KG1 (cell line): ENCODE results near the gene SAV1.
"Not testable (repeated sequence)": the region's sequence is repeated elsewhere in the genome, so short reads cannot be mapped to it uniquely, and the experiment has no call there.

Source experiments
- DNase-seq: peaks from one replicate; lab custom pipeline; 2025; lab: John Stamatoyannopoulos, UW

SAV1 gene

DNA sequence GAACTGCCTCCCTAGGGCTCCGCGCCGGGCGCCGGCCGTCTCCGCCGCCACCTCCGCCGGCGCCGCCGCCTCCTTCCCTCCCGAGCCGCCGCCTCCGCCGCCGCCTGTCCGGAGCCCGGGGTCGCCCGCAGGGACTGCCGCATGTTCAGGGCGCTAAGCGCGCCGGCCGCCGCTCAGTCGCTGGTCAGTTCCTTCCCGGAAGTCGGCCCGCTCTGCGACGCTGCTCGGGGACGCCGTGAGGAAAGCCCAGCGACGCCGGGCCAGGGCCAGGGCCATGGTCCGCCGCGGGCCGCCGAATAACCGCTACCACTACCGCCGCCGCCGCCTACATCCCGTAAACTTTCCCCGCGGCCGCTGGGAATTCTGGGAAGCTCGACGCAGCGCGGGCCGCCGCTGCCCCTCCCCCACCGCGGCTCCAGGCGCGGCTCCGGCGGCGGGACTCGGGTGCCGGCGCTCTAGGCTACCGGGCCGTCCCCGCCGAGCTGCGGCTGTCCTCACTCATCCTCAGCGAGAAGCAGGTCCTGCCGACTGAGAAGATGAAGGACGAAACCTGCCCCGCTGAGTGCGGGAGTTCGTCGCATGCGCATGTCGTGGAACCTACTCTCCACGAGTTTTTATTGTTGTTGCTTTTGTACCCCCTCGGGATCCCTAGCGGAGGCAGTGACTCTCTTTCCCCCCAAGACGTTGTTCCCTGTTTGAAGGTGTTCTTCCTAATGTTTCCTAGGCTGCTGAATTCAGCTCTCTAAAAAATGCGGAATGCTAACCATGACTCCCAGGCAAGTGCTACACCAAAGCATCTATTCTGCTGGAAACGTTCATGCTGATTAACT lies at the start of gene SAV1:
SAV1 (minus strand) TSS at position 311 of the 830 bp plus-strand sequence. CDS start 339 bp downstream, outside the sequence.
- DNase-seq = peak; percentile 53

DNA sequence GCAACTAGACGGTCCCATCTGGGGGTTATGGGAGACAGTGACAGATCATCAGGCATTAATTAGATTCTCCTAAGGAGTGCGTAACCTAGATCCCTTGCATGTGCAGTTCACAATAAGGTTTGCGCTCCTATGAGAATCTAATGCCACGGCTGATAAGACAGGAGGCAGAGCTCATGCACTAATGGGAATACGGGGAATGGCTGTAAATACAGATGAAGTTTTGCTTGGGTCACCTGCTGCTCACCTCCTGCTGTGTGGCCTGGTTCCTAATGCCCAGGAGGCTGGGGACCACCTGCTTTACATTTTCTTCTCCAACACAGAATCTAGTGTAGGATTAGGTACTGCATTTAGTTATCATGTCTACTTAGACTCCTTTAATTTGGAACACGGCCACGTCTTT lies 49.7 kb upstream of the SAV1 start:
- no peak for DNase-seq

DNA sequence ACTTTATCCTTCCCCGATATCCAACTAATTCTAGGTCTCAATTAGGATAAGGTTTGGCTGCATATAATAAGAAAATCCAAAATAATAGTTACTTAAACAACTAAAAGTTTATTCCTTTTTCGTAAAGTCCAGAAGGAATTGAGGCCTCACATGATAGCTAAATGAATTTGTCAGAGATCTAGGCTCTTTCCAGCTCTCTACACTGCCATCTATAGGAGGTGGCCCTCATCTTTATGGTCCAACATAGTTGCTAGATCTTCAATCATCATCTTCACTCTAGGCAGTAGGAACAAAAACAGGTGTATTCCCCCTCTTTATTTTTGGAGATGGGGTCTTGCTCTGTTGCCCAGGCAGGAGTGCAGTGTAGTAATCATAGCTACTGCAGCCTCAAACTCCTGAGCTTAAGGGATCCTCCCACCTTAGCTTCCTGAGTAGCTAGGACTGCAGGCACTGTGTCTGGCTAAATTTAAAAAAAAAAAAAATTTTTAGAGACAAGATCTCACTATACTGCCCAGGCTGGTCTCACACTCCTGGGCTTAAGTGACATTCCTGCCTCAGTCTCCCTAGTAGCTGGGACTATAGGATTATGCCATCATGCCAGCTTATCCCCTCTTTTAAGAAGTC lies 46.5 kb upstream of the SAV1 start:
- DNase-seq = peak; percentile 19

DNA sequence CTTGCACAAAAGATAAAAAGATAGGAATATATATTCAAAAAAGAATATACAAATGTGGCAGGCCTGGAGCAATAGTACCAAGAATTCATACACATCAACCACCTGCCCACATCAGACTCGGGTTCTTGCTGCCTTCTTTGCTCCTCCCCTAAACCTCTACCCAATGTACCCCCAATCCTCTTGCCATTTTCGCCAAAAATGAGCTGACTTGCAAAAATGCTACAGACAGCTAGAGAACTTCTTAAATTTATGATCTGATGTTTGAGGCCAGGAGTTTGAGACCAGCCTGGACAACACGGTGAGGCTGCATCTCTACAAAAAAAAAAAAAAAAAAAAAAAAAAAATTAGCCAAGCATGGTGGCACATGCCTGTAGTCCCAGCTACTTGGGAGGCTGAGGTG lies 42.9 kb upstream of the SAV1 start:
- no peak for DNase-seq

DNA sequence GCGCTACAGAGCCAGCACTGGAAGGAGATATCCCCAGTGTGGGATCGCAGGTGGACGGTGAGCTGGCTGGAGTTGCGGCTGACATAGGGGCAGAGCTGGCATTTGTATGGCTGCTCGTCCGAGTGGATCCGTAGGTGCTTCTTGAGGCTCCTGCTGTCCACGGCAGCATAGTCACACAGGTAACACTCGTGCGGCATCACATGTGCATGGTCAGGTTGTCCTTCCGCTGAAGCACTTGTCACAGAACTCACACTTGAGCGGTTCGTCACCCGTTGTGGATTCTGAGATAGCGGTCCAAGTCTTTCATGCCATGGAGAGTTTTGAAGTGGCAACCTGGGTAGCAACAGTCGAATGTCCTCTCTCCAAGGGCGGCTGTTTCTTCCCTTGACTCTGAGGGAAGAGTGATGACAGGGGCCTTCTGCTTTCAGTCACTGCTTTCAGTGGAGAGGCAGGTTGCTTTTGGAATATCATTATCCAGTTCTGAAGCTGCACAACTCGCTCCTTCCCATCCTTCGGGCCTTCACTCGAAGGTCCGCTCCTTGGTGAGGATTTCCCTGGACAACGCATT lies 37.0 kb upstream of the SAV1 start:
- DNase-seq = no peak

DNA sequence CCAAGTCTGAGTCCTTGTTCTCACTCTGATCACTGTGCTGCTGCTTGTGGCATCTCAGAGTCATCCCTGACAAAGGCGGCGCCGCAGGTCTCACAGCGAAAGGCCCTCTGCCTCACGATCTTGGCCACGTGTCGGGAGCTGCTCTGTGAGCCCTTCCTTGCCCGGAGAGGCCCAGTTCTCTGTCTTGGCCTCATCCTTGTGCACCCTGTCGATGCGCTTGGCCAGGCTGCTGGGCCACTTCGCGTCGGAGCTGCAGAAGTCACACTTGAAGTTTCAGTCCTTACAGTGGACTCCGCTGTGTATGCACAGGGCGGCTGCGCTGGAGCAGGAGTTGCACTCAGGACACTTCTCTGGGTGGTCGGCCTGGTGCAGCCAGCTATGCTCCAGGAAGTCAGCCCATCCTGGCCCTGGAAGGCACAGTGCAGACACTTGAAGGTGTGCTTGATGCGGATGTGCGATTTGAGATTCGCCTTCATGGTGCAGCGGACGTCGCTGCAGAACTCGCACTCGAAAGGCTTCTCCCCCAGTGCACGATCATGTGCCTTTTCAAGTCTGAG lies 36.4 kb upstream of the SAV1 start:
- no peak for DNase-seq

DNA sequence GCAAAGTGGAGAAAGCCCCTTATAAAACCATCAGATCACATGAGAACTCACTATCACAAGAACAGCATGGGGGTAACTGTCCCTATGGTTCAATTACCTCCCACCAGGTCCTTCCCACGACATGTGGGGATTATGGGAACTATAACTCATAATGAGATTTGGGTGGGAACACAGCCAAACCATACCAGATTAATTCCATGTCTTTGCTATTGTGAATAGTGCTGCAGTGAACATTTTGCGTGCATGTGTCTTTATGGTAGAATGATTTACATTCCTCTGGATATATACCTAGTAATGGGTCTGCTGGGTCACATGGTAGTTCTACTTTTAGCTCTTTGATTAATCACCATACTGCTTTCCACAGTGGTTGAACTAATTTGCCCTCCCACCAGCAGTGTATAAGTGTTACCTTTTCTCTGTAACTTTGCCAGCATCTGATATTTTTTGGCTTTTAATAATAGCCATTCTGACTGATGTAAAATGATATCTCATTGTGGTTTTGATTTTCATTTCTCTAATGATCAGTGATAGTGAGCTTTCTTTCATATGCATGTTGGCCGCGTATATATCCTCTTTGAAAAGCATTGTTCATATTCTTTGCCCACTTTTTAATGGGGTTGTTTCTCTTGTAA lies 29.7 kb upstream of the SAV1 start:
- DNase-seq = no peak

DNA sequence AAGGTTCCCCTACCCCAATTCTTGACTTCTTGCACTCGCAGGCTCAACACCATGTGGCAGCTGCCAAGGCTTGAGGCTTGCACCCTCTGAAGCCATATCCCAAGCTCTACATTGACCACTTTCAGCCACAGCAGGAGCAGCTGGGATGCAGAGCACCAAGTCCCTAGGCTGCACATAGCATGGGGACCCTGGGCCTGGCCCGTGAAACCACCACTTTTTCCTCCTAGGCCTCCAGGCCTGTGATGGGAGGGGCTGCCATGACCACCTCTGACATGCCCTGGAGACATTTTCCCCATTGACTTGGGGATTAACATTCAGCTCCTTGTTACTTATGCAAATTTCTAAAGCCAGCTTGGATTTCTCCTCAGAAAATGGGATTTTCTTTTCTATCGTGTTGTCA lies 26.2 kb upstream of the SAV1 start:
- DNase-seq = not testable (repeated sequence)

DNA sequence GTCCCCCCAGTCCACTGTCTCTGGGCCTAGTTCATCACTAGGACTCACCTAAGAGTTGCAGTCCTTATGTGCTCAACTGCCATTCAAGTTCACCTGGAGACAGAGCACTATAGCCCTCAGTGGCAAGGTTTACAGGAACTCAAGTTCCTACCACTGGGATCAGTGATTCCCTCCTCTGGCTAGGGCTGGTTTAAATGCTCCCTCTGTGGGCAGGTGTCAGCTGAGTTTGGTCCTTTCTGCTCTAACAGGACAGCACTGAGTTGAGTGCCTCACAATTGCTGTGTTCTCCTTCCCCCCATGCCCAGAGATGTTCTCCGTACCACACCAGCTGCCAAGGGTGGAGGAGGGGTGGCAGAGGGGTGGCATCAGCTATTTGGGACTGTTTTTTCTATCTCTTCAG lies 20.8 kb upstream of the SAV1 start:
- no peak for DNase-seq

DNA sequence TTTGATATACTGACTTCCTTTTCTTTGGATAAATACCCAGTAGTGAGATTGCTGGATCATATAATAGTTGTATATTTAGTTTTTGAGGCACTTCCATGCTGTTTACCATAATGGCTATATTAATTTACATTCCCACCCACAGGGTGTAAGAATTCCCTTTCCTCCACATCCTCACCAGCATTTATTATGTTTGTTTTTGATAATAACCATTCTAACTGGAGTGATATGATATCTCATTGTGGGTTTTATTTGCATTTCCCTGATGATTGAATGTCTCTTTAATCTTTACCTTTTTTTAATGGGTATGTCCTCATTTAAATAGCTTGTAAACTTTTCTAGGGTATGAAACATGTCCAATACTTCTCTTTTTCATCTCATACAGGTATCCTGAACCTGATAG lies 11.6 kb upstream of the SAV1 start:
- DNase-seq = no peak

DNA sequence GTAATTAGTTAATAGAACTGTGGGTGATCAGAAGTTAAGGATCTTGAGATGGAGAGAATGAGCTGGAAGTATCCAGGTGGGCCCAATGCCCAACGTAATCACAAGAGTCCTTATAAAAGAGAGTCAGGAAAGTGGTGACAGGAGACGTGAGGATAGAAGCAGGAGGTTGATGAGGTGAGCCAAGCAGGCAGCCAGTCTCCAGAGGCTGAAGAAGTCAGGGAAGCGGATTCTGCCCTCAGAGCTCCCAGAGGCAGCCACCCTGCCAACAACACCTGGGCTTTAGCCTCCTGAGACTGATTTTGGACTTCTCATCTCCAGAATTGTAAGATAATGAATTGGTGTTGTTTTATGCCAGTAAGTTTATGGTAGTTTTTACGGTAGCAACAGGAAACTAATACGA lies 10.1 kb upstream of the SAV1 start:
- no peak for DNase-seq

DNA sequence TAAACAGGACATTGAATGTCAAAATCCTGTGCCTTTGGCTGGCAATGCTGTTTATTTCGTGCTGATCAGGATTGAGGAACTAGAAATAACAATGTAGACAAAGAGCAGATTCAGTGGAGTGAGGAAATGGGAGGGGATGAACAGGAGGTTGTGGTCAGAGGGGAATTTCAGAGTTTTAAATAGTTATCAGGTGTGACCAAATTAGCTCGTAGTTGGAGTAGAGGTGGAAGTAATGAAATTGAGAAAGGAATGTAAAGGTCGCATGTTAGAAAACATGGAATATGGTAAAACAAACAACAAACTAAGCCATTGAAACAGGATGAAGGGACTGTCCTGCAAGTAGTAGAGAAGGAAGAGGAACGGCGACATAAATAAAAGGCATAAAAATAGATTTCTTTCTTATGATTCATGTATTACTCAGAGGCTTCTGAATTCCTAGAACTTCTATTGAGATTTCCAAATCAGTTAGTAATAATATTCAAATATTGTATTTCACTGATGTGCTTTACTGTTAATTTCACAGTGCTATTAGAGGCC lies 9.5 kb upstream of the SAV1 start:
- no peak for DNase-seq

DNA sequence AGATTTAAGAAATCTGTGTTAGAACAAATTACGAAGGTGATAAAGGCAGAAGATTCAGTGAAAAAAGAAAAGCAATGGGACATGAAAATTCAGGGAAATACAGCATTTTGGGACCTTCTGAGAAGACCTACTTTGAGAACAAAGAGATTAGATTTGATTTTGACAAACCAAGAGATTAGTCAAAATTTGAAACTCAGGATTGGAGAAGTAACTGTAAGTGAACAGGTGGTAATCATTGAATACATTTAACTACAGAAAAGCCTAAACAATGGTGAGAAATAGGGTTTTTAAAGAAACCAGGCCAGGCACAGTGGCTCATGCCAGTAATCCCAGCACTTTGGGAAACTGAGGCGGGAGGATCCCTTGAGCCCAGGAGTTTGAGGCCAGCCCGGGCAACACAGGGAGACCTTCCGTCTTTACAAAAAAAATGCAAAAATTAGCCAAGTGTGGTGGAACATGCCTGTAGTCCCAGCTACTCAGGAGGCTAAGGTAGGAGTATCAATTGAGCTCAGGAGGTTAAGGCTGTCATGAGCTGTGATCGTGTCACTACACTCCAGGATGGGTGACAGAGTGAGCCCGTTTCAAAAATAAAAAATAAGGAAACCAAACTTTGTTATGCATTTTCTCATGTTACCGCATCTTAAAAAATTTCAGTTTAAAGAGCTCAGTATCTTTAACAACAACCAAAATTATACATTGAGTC lies 8.9 kb upstream of the SAV1 start:
- DNase-seq = no peak

DNA sequence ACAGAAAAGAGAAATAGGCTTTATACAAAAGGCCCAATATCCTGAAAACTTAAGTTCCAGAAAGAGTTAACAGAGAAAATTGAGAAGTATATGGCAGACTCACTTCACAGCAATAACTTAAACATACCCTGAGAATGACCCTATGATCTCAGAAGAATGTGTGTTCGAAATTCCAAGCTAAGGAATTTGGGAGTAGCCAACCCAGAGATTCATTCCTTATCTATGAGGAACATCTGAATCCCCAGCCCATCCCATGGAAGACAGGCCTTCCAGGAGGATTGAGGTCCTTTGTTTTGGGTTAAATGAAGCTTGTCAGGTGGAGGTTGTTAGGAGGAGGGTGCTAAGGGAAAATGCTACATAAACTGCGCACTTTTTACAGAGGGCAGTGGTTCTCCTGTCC lies 7.5 kb upstream of the SAV1 start:
- no peak for DNase-seq

DNA sequence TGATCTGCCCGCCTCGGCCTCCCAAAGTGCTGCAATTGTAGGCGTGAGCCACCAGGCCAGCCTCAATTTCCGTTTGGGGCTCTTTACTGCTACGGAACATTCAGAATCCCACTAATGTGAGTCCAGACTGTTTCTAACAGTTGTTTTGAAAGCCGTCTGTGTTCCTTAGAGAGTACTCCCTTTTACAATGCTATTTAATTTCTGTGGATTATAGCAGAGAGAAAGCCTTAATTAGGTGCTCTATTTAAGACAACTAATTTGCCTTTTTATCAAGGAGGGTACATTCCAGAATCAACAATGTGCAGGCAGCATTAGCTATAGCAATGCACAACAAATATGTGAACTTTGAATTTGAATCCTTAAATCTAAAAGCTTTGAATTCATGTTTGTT lies 2.8 kb upstream of the SAV1 start:
- no peak for DNase-seq

DNA sequence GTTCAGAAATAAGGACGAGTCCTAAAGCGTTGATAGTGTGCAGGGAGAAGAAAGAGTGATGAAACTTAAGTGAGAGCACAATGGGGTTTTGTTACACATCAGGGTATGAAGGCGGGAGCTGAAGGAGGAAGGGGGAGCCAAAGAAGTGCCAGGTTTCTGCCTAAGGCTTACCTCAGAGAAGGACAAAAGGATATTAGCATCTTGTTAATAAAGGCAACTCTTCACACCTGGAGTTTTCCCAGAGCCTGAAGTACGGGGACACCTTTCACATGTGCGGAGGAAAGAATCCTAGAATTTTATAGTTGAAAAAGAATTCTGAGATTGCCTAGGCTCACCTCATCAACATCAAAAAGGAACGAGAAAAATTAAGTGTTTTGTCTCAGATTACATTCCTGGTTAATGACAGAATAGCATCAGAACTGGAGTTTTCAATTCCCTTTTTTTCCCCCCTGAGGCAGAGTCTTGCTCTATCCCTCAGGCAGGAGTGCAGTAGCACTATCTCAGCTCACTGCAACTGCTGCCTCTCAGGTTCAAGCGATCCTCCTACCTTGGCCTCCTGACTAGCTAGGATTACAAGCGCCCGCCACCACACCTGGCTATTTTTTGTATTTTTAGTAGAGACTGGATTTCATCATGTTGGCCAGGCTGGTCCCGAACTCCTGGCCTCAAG lies 2.2 kb upstream of the SAV1 start:
- no peak for DNase-seq

DNA sequence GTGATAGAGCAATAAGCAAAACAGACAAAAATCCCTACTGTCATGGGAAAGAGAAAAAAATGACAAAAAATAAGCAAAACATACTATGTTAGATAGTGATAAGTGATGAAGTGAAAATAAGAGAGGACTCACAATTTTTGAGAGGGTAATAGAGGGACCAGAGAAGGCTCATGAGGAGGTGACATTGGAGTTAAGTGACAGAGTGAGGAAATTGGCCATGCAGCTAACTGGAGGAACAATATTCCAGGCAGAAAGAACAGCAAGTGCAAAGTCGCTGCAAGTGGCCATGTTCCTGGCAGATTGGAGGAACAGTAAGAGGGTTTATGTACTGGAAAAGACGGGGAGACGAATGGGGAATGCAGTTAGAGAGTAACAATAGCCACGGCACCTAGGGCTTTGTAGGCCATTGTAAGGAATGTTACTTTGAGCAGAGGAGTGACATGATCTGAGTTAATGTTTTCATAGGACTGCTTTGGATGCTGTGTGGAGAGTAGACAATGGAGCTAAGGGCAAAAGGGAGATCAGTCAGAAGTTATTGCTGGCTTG lies 1.4 kb upstream of the SAV1 start:
- DNase-seq = no peak

DNA sequence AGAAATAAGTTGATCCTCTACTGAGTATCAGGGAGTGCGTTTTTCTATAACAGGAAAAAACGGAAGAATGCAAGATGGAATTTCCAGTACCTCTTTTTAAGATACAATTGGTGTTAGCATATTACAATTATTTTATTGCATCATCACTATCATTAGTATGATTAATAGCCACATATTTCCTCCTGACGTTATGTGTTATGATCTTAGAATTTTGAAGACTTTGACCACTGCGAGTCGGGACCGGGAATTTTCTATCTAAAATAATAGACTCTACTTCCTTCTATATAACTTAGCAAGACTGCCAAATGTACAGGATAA lies 679 bp upstream of the SAV1 start:
- no peak for DNase-seq

DNA sequence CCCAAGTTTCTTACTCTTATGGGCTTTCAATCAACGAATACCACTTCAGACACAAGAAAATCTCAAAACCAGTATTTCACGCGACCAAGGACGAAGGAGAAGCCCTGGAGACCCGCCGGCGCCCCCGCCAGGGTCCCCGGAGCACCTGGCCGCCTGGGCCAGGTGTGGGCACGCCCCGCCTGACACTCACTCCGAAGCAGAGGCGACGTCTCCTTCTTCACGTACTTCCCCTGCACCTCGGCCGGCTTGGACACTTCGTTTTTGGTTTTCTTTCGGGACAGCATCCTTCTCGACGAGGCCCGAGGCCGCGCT lies 466 bp downstream of the SAV1 start:
- peak; percentile 24 for DNase-seq

DNA sequence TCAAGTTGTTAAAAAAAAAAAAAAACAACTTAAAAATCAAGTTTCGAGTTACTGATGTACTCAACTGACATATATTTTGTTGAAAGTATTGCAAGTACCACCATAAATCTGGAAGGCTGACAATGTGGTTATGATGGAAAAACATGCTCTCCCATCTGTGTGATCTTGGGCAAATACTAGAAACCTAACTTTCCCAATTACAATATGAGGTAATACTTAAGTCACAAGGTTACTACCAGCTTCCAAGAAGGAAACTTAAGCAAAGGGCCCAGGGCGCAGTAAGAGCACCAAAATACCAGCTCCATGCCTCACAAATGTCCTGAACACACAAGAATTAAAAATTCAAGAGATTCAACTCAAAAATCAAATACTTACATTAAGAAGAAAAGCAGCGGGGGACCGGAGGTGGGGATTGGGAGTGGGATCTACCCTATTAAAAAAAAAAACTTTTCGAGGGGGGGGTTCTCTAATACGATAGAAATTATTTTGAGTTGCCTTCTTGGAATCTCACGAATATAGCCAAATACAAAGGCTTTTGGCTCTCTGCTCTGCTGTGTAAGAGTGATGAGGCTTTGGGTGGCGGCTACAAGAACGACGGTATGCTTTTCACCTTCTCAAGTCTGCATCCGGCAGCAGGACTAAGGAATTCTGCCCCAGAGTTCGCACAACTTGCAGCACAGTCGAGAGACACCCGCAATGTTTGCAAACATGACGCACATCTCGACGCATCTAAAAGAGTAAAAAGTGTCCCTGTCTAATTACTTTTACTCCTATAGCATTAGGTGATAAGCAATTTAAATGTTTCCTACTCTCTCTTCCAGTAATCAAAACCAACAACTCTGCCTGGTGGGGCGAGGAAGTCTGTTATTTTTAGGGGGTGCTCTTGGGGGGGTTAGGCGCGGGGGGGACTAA lies 1.1 kb downstream of the SAV1 start:
- no peak for DNase-seq
